HG03103 (cell line): ENCODE results near the gene FBXL16.

Experiments used
- ATAC-seq: cut with Tn5 transposase; IDR thresholded peaks from one replicate; pipeline ENCODE4 v1.9.1; 2021; ENCODE audit warnings: low read depth; ENCODE audit not compliant: unreplicated experiment

Gene FBXL16

DNA sequence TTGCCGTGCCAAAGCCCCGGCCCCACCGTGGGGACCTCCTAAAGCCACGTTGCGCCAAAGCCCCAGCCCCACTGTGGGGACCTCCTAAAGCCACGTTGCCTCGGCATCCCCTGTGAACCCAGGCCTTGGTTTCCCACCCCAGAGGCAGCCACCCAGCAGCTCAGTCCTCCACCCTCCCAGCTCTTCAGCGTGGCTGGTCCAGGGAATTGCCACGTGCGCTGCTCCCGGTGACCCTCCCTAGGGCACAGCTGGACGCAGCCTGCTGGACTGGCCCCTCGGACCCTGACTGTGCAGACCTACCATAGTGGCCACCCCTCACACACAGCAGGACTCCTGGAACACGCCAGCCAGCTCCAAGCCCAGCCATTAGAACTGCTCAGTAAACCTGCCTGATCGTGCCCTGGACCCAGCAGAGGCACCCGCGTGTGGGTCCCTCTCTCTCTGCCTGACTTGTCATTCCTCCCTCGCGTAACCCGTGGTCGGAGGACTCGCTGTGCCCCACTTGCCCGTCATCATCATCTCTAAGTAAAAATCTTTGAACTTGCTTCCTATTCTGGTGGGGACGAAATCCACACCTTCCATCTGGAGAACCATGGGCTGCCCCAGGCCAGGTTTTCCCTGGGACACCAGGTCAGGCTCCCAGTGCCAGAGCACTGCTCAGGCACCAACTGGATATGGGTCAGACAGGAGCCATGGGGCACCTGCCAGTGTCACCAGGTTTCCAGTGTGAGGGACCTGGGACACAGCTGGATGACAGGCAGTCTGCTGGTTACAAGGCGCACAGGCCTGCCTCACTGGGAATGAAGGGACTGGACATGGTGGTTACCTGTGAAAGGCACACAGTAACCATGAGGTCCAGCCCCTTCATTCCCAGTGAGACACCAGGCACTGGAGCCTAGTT, 29.6 kb upstream of the FBXL16 start:
- ATAC-seq, result no peak

DNA sequence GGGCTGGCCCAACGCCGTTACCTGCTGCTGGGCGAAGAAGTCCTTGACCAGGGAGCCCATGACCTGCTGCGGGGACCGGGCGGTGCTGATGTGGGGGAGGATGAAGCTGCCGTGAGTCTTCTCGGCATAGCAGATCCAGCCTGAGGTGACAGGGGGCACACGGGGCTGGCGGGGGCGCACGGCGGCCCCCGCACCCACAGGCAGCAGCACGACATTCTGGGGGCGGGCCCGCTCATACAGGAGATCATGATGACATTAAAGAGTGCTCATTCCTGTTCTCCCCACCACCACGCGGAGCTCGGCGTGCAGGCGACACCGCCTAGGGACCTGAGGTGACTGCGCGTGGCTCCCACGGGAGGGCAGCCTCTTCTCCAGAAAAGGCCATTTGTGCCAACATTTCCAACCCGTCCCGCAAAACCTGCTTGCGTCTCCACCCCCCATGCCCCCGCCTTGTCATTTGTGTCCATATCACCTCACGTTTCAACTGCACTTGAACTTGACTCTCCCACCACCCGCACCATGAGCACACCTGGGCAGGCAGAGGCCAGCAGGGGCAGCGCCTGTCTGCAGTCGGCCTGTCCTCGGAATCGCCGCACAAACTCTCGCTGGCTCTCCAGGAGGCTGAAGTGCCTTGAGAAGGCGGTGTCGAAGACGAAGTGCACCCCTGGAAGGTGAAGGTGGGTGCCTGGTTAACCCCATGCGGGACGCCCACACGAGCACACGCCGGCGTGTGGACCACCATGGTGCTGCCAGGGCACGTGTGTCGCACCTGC, 28.8 kb upstream of the FBXL16 start:
- ATAC-seq, result no peak

- ATAC-seq, result no peak
These were observed 28.0 kb upstream of the FBXL16 start for GRCh38 chr16:733382-734207.

DNA sequence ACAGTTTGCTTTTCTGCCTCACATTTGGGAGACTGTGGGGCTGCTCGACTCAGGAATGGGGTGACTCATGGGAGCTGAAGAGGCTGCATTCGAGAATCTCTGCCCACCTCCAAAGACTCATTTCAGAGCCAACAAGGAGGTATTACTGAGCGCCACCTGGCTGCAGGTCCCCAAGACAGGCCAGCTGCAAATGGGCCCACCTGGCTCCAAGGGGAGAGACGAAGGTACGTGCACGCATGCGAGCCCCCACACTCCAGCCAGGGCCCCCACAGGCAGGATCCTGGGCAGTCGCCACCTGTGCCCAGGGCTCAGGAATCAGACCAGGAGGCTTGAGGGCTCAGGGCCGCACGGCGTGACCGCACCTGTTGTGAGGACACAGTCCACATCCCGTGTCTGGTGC, 27.3 kb upstream of the FBXL16 start:
- no peak for ATAC-seq

GRCh38 chr16:732332-732731, 26.7 kb upstream of the FBXL16 start:
- no peak for ATAC-seq

- ATAC-seq, result no peak
These were observed 25.3 kb upstream of the FBXL16 start for GRCh38 chr16:730666-731509.

- no peak for ATAC-seq
These were observed 24.4 kb upstream of the FBXL16 start for GRCh38 chr16:729768-730665.

- ATAC-seq, result no peak
These were observed 23.5 kb upstream of the FBXL16 start for GRCh38 chr16:728890-729744.

- no peak for ATAC-seq
These were observed 22.7 kb upstream of the FBXL16 start for GRCh38 chr16:728131-728889.

GRCh38 chr16:727291-727977, 21.8 kb upstream of the FBXL16 start:
- no peak for ATAC-seq

- ATAC-seq, result no peak
These were observed 21.1 kb upstream of the FBXL16 start, which contains the start of the genes CCDC78 and HAGHL for GRCh38 chr16:726438-727290. CCDC78 (minus strand) TSS chr16:726443; CDS start chr16:726367, 76 bp downstream. HAGHL (plus strand) TSS chr16:727106; CDS start chr16:727510, 404 bp downstream.

DNA sequence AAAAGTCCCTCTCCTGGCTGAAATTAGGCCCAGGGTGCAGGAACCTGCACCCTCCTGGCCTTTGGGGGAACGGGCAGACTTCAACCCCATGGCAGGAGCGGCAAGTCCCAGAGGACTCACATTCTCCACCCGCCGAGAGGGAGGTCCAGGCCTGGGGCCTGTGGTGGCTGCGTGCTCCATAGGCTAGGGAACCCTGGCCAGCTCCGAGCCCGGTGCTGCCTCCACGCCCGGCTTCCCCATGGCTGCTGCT, 20.5 kb upstream of the FBXL16 start:
- ATAC-seq, result no peak

- ATAC-seq, result no peak
These were observed 20.0 kb upstream of the FBXL16 start for GRCh38 chr16:725463-726187.

DNA sequence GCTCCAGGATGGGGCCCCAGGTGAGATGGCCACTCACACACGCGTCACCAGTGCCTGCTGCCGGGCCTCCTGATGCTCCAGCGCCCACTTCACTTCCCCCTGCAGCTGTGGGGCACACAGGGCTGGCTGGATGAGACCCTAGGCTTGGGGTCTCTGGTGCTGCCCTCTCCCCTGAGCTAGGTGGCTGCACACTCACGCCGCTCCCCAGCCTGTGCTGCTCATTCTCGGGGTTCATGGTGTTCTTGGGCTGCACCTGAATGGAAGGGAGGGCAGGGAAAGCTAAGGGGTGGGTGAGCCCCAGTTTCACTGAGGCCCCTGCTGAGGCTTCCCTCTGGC, 19.4 kb upstream of the FBXL16 start:
- no peak for ATAC-seq

DNA sequence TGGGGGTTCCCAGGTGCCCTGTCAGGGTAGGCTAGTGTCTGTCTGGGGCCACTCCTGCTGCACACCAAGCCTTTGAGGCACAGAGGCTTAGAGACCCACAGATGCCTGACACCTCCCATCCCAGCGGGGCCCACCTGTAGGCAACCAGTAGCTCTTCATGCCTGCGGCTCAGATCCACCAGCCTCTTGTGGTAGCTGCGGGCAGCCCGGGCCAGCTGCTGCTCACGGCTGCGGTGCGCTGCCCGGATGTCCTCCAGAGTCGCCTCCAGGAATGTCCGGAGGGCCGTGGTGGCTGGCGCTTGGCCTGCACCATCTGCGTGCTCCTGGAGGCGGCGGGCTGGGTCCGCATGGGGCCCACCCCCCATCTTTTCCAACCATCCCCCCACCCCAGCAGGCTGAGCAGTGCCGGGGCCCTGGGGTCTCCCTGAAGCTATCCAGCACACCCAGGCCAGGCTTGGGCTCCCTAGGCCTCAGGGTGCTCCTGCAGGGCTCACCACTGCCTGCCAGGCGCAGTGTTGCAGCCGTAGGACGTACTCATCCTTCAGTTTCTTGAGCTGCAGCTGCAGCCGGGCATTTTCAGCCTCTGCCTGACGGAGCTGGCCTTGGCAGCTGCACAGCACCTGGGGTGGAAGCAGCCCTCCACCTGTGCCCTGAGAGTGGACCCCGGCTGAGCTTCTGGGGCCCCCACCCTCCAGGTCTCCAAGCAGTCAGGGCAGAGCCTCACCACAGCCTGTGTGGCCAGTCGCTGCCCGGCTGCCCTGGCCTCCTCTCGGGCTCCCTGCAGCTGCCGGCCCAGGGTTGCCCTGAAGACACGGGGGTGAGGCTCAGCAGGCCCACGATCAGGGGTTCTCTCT, 18.8 kb upstream of the FBXL16 start:
- no peak for ATAC-seq
